HCT116 (cell line): Measurements from ENCODE around the gene ACER2. TPM values are rescaled to one million over a fixed set of nuclear protein-coding genes. Genes with fewer than 3 reads are reported as not detected.

Source experiments
- ATAC-seq: fragments of 200-7000 bp; cut with Tn5 transposase; 2 replicates; pipeline ENCODE4 v1.9.1; 2020; ENCODE audit warnings: mild to moderate bottlenecking, moderate library complexity
- BruUV-seq: library from RNA; stranded (reverse); fragments of 400-500 nt; replicated peaks from 2 replicates; lab custom pipeline; 2021; lab: Mats Ljungman, UMichigan
- CTCF ChIA-PET: fragments of 300-600 bp; sonication (Branson Sonifier 250); formaldehyde crosslinking; loops from one replicate; lab custom pipeline; 2021; ENCODE audit warnings: antibody characterized with exemption; lab: Charles Lee
- POLR2A ChIA-PET: fragments of 300-600, 350-600 bp; sonication (Branson Sonifier 250); formaldehyde crosslinking; loops from one replicate; lab custom pipeline; 2021; ENCODE audit warnings: antibody characterized with exemption; lab: Charles Lee
- RAD21 ChIA-PET, 2 experiments: fragments of 300-600 bp; sonication (Branson Sonifier 250); formaldehyde crosslinking; loops; one replicate each; lab custom pipeline; 2023; ENCODE audit warnings: low total read pairs in 2 of 2; ENCODE audit not compliant: uncharacterized antibody in 2 of 2, unreplicated experiment in 2 of 2, low non-redundant PET in 1 of 2; lab: Charles Lee
- DNase-seq: peaks from one replicate; pipeline ENCODE4 v3.0.0-alpha.2; 2010; ENCODE audit warnings: low read depth, low spot score
- H2AFZ ChIP-seq: fragments of 200-600 bp; shearing (Covaris generic), sonication (generic); 2 replicates; pipeline ENCODE4 v1.6.1; 2017; ENCODE audit warnings: low read depth, mixed run types, mixed read lengths, antibody characterized with exemption, low read length; ENCODE audit not compliant: poor library complexity, severe bottlenecking
- H3K27ac ChIP-seq: 2 replicates; pipeline ENCODE4 v1.5.1; 2012; ENCODE audit warnings: low read depth, low read length
- H3K27me3 ChIP-seq: fragments of 200-600 bp; sonication (generic); 2 replicates; pipeline ENCODE4 v1.6.1; 2016; ENCODE audit warnings: mixed run types, low read length, mixed read lengths; ENCODE audit not compliant: insufficient read depth
- H3K36me3 ChIP-seq, 2 experiments: fragments of 200-500 bp in 1 of 2; fragments of 200-600 bp in 1 of 2; sonication (Bioruptor generic) in 1 of 2; sonication (generic) in 1 of 2; 2 replicates each; pipeline versions ENCODE4 v1.5.1 to v1.6.1; 2014 to 2016; ENCODE audit warnings: low read length in 2 of 2, inconsistent platforms in 1 of 2, mixed read lengths in 1 of 2, mixed run types in 1 of 2; ENCODE audit not compliant: insufficient read depth in 2 of 2, control insufficient read depth in 1 of 2
- H3K4me1 ChIP-seq, 2 experiments: fragments of 200-600 bp in 1 of 2; sonication (generic) in 1 of 2; 2 replicates each; pipeline versions ENCODE4 v1.5.1 to v1.6.1; 2012 to 2017; ENCODE audit warnings: low read length in 2 of 2, inconsistent platforms in 1 of 2, mild to moderate bottlenecking in 1 of 2, mixed read lengths in 1 of 2, mixed run types in 1 of 2, moderate library complexity in 1 of 2; ENCODE audit not compliant: insufficient read depth in 2 of 2, control insufficient read depth in 1 of 2
- H3K4me2 ChIP-seq: fragments of 200-600 bp; sonication (generic); 2 replicates; pipeline ENCODE4 v1.6.1; 2017; ENCODE audit warnings: mixed run types, low read length, mixed read lengths
- H3K4me3 ChIP-seq, 2 experiments: fragments of 200-600 bp in 1 of 2; sonication (generic) in 1 of 2; replicated peaks in 1 of 2; 2 replicates each; pipeline ENCODE4 v1.5.1; 2011 to 2016; ENCODE audit warnings: low read length in 2 of 2, control low read depth in 1 of 2, low read depth in 1 of 2, mild to moderate bottlenecking in 1 of 2, mixed read lengths in 1 of 2, mixed run types in 1 of 2
- H3K79me2 ChIP-seq: fragments of 200-600 bp; sonication (generic); 2 replicates; pipeline ENCODE4 v1.6.1; 2017; ENCODE audit warnings: mild to moderate bottlenecking, mixed run types, low read length, moderate library complexity, mixed read lengths; ENCODE audit not compliant: insufficient read depth
- H3K9ac ChIP-seq: fragments of 200-600 bp; sonication (generic); 2 replicates; pipeline ENCODE4 v1.6.1; 2016; ENCODE audit warnings: low read length, mixed read lengths
- H3K9me2 ChIP-seq: fragments of 200-600 bp; sonication (generic), shearing (Covaris generic); 2 replicates; pipeline ENCODE4 v1.6.1; 2017; ENCODE audit warnings: mixed run types, mild to moderate bottlenecking, moderate library complexity; ENCODE audit not compliant: insufficient read depth
- H3K9me3 ChIP-seq, 2 experiments: fragments of 200-500 bp in 1 of 2; fragments of 200-600 bp in 1 of 2; sonication (Bioruptor generic) in 1 of 2; sonication (generic) in 1 of 2; 2 replicates each; pipeline ENCODE4 v1.6.1; 2014 to 2017; ENCODE audit warnings: low read length in 2 of 2, mixed read lengths in 2 of 2, inconsistent platforms in 1 of 2, low read depth in 1 of 2, mild to moderate bottlenecking in 1 of 2, mixed run types in 1 of 2, moderate library complexity in 1 of 2; ENCODE audit not compliant: control insufficient read depth in 1 of 2, insufficient read depth in 1 of 2
- H4K20me1 ChIP-seq: fragments of 200-600 bp; sonication (generic), shearing (Covaris generic); 2 replicates; pipeline ENCODE4 v1.6.1; 2017; ENCODE audit warnings: mixed run types, mild to moderate bottlenecking, moderate library complexity; ENCODE audit not compliant: insufficient read depth
- CEBPB ChIP-seq: IDR thresholded peaks from 2 replicates; pipeline ENCODE4 v1.6.1; 2012; ENCODE audit warnings: low read depth
- EGR1 ChIP-seq: IDR thresholded peaks from 2 replicates; pipeline ENCODE4 v1.6.1; 2012; ENCODE audit warnings: low read depth
- ELF1 ChIP-seq: IDR thresholded peaks from 2 replicates; pipeline ENCODE4 v1.6.1; 2012; ENCODE audit warnings: low read depth, borderline replicate concordance
- EZH2 ChIP-seq: fragments of 200-600 bp; sonication (generic); IDR thresholded peaks from 2 replicates; pipeline ENCODE4 v1.6.1; 2017; ENCODE audit warnings: antibody characterized with exemption, mixed run types
- EZH2phosphoT487 ChIP-seq: fragments of 200-600 bp; IDR thresholded peaks from 2 replicates; pipeline ENCODE4 v1.6.1; 2018; ENCODE audit warnings: antibody characterized with exemption, borderline replicate concordance
- FOSL1 ChIP-seq: IDR thresholded peaks from 2 replicates; pipeline ENCODE4 v1.6.1; 2012; ENCODE audit warnings: low read depth
- POLR2AphosphoS5 ChIP-seq: IDR thresholded peaks from 2 replicates; pipeline ENCODE4 v1.6.1; 2011; ENCODE audit warnings: mild to moderate bottlenecking, low read depth, low read length, moderate library complexity
- RAD21 ChIP-seq: IDR thresholded peaks from 2 replicates; pipeline ENCODE4 v1.6.1; 2012; ENCODE audit warnings: low read depth, mild to moderate bottlenecking
- SP1 ChIP-seq: IDR thresholded peaks from 2 replicates; pipeline ENCODE4 v1.6.1; 2012; ENCODE audit warnings: low read depth
- SRF ChIP-seq: IDR thresholded peaks from 2 replicates; pipeline ENCODE4 v1.6.1; 2012; ENCODE audit warnings: low read depth
- TCF7L2 ChIP-seq: IDR thresholded peaks from 2 replicates; pipeline ENCODE4 v1.7.0; 2011; ENCODE audit warnings: borderline replicate concordance, inconsistent platforms; ENCODE audit not compliant: insufficient read depth, insufficient read length; ENCODE audit errors: extremely low read depth
- ZFX ChIP-seq: fragments of 450-650 bp; IDR thresholded peaks from 2 replicates; pipeline ENCODE4 v1.6.1; 2017
- ZNF274 ChIP-seq: fragments of 200-500 bp; sonication (Bioruptor generic); IDR thresholded peaks from 2 replicates; pipeline ENCODE4 v1.6.1; 2014; ENCODE audit warnings: mild to moderate bottlenecking, low read depth, low read length, inconsistent platforms
- intact Hi-C: fragments of 100-400 bp; cut with micrococcal nuclease; formaldehyde crosslinking; loops from 2 replicates; pipeline ENCODE4 v1.10.0; 2022
- total RNA-seq: library from RNA; stranded (reverse); gene quantifications from one replicate; pipeline ENCODE4 v1.2.1, GENCODE V29; 2021; ENCODE audit not compliant: unreplicated experiment
- TF ChIP-seq, protein P1 (sequence below): IDR thresholded peaks from 2 replicates; pipeline ENCODE4 v1.6.1; 2012
- TF ChIP-seq, protein P2 (sequence below): IDR thresholded peaks from 2 replicates; pipeline ENCODE4 v1.6.1; 2012
- TF ChIP-seq, protein P3 (sequence below), 3 experiments: fragments of 200-600 bp in 1 of 3; sonication (generic) in 1 of 3; IDR thresholded peaks in 2 of 3; conservative IDR thresholded peaks in 1 of 3; 2 replicates each; pipeline ENCODE4 v1.5.1; 2012 to 2017; ENCODE audit warnings: low read depth in 2 of 3, low read length in 2 of 3, antibody characterized with exemption in 1 of 3, borderline replicate concordance in 1 of 3, control low read depth in 1 of 3, mild to moderate bottlenecking in 1 of 3, mixed read lengths in 1 of 3, mixed run types in 1 of 3, moderate library complexity in 1 of 3; ENCODE audit not compliant: insufficient read depth in 1 of 3

Gene ACER2
- total RNA-seq, 1 experiment from 2014 or later = 4.3 TPM

DNA sequence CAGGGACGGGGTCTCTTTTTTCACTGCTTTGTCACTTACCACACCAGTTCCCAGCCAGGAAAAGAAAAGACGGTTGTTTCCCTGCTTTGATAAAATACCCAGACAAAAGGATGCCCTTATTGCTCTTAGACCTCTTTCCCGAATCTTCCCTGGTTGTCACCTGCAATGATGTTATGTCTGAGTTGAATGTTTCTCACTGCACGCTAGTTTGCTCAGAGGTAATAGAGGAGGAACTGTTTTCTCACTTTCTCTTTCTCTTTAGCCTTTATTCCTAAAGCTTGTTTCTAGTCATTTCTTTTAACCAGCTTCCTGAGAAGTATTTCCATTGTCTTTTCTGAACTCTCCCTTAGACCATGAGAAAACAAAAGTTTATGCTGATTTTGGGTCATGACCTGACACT is 32.9 kb downstream of the ACER2 start:
- ChIA-PET CTCF (no interaction called here), RAD21 (no interaction called here)
- intact Hi-C loops = no loop called here

More for the DNA sequence above, 32.9 kb downstream of the ACER2 start:
- no peaks in the 10 kb centered on the region for H3K36me3 ChIP-seq
- H3K4me2 ChIP-seq = no peak overlapping the region
- H3K27ac ChIP-seq = no peak overlapping the region
- DNase-seq (no peak), ATAC-seq (no peak)
- H3K9me3 ChIP-seq = no peaks in the 10 kb centered on the region
- no peaks in the 10 kb centered on the region for H3K27me3 ChIP-seq
- no peak overlapping the region for H3K4me3 ChIP-seq
- H2AFZ ChIP-seq = no peak overlapping the region
- no peaks in the 10 kb centered on the region for H3K79me2 ChIP-seq
- no peak overlapping the region for H3K9ac ChIP-seq
- TF ChIP-seq FOSL1 (no peak), SP1 (no peak), EZH2phosphoT487 (no peak), CEBPB (no peak), POLR2AphosphoS5 (no peak), ZNF274 (no peak), EGR1 (no peak), SRF (no peak), EZH2 (no peak), RAD21 (no peak), ZFX (no peak), ELF1 (no peak), TCF7L2 (no peak)
- TF ChIP-seq, protein P1, sequence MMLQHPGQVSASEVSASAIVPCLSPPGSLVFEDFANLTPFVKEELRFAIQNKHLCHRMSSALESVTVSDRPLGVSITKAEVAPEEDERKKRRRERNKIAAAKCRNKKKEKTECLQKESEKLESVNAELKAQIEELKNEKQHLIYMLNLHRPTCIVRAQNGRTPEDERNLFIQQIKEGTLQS = no peak
- TF ChIP-seq, protein P2, sequence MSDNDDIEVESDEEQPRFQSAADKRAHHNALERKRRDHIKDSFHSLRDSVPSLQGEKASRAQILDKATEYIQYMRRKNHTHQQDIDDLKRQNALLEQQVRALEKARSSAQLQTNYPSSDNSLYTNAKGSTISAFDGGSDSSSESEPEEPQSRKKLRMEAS = no peak
- TF ChIP-seq, protein P3, sequence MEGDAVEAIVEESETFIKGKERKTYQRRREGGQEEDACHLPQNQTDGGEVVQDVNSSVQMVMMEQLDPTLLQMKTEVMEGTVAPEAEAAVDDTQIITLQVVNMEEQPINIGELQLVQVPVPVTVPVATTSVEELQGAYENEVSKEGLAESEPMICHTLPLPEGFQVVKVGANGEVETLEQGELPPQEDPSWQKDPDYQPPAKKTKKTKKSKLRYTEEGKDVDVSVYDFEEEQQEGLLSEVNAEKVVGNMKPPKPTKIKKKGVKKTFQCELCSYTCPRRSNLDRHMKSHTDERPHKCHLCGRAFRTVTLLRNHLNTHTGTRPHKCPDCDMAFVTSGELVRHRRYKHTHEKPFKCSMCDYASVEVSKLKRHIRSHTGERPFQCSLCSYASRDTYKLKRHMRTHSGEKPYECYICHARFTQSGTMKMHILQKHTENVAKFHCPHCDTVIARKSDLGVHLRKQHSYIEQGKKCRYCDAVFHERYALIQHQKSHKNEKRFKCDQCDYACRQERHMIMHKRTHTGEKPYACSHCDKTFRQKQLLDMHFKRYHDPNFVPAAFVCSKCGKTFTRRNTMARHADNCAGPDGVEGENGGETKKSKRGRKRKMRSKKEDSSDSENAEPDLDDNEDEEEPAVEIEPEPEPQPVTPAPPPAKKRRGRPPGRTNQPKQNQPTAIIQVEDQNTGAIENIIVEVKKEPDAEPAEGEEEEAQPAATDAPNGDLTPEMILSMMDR (IDR thresholded peaks at IDR 0.05 in 2 of 3, conservative IDR thresholded peaks at IDR 0.05 in 1 of 3; ENCODE audit: borderline replicate concordance in 1 of 3, insufficient read depth in 1 of 3, low read depth in 2 of 3, low read length in 2 of 3) = no peak
- no peaks in the 10 kb centered on the region for H4K20me1 ChIP-seq
- POLR2A ChIA-PET = no interaction called here
- no peaks in the 10 kb centered on the region for H3K9me2 ChIP-seq
- no peaks in the 10 kb centered on the region for H3K4me1 ChIP-seq
- no TSS peak for BruUV-seq
